Liver (tissue), 2 donors: ENCODE measurements around the gene IKBKG.

Experiments
- NR2F2 ChIP-seq: IDR thresholded peaks from 2 replicates; pipeline ENCODE4 v1.6.1; 2016; ENCODE audit warnings: antibody characterized with exemption
- YY1 ChIP-seq: IDR thresholded peaks from 2 replicates; pipeline ENCODE4 v1.6.1; 2016; ENCODE audit warnings: antibody characterized with exemption, mild to moderate bottlenecking
- donor health status: healthy.

DNA sequence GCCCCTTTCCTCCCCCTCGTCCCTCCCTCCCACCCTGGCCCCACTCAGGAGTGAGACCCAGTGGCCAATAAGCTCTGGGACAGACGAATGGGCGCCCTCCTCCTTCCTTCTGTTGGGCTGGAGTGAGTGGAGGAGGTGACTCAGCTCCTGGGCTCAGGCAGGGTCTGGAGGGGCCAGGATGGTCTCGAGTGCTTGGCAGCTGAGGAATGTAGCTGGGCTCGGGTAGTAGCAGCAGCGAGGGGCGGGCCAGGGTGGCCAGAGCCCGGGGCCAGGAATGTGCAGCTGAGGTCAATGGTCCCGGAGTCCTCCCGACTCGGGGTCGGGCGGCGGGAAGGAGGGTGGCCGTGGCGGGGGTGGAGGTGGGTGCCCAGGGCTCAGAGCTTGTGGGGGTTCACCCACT, 15.8 kb upstream of the IKBKG start:
- TF ChIP-seq YY1, result no peak
- TF ChIP-seq NR2F2, result no peak
